Activated CD4-positive, alpha-beta memory T cell treated with anti-CD3 and anti-CD28 coated beads for 36 hours (primary cell): Measurements from ENCODE around the gene NNT. TPM values are rescaled to one million over a fixed set of nuclear protein-coding genes. Genes with fewer than 3 reads are reported as not detected.
"Not testable (repeated sequence)": the region's sequence is repeated elsewhere in the genome, so short reads cannot be mapped to it uniquely, and the experiment has no call there.

Experiments used
- CTCF ChIA-PET: fragments of 350-600 bp; sonication (Branson Sonifier 250); formaldehyde crosslinking; loops from one replicate; lab custom pipeline; 2021; ENCODE audit warnings: antibody characterized with exemption, inconsistent platforms; lab: Charles Lee
- POLR2A ChIA-PET: fragments of 350-600 bp; sonication (Branson Sonifier 250); formaldehyde crosslinking; loops from one replicate; lab custom pipeline; 2021; ENCODE audit warnings: antibody characterized with exemption; lab: Charles Lee
- DNase-seq: peaks from one replicate; pipeline ENCODE4 v3.0.0-alpha.2; 2020
- H3K27ac Mint-ChIP-seq: one replicate; pipeline ENCODE4 v1.8.0; 2021; ENCODE audit warnings: mixed read lengths
- H3K27me3 Mint-ChIP-seq: one replicate; pipeline ENCODE4 v1.8.0; 2021; ENCODE audit warnings: mixed read lengths
- H3K36me3 Mint-ChIP-seq: one replicate; pipeline ENCODE4 v1.8.0; 2021; ENCODE audit warnings: mixed read lengths
- H3K4me1 Mint-ChIP-seq: one replicate; pipeline ENCODE4 v1.8.0; 2021; ENCODE audit warnings: low read depth, mixed read lengths
- H3K4me3 Mint-ChIP-seq: one replicate; pipeline ENCODE4 v1.8.0; 2021; ENCODE audit warnings: mild to moderate bottlenecking, mixed read lengths
- H3K9me3 Mint-ChIP-seq: one replicate; pipeline ENCODE4 v1.8.0; 2021; ENCODE audit warnings: mixed read lengths
- intact Hi-C: fragments of 100-400 bp; cut with micrococcal nuclease; formaldehyde crosslinking; loops from one replicate; pipeline ENCODE4 v1.15.1; 2023
- total RNA-seq, 2 experiments: library from RNA; stranded (reverse); gene quantifications; one replicate each; pipeline ENCODE4 v1.2.3, GENCODE V29; 2021

The NNT gene
- total RNA-seq, 2 experiments from 2014 or later, result 96.6 to 99.9 TPM

DNA sequence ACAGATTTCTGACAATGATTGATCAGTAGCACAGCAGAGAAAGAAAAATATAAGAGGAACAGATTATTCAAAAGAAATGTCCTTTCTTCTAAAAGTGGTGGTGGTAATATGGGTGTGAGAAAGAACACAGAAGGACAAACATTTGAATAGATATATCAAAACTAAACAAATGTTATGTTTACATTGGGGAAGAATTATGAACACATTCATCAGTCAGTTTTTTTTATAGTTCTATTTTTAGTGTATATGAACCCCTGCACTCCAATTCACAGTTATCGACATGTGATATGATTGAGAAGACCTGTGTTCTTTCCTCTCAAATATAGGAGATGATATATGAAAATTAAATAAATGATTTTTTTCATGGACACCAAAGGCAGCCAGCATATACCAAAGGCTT lies 128.6 kb downstream of the NNT start:
- CTCF ChIA-PET, result interaction anchor here (1.4 kb wide), 1 partner anchor 100 kb away, joined by 3 read pairs; no protein-coding TSS in a partner anchor
- H3K27me3 Mint-ChIP-seq, result peaks cover 3% of the 10 kb centered on the region
- H3K4me1 Mint-ChIP-seq, result no peaks in the 10 kb centered on the region
- H3K9me3 Mint-ChIP-seq, result no peaks in the 10 kb centered on the region
- POLR2A ChIA-PET, result no interaction called here
- no peak overlapping the region for H3K27ac Mint-ChIP-seq
- no peak overlapping the region for H3K4me3 Mint-ChIP-seq
- no peaks in the 10 kb centered on the region for H3K36me3 Mint-ChIP-seq
- intact Hi-C loops, result no loop called here
- no peak for DNase-seq

GRCh38 chr5:43745923-43746548 lies 143.1 kb downstream of the NNT start:
- H3K9me3 Mint-ChIP-seq, POLR2A ChIA-PET, H3K27ac Mint-ChIP-seq, H3K4me1 Mint-ChIP-seq, CTCF ChIA-PET, intact Hi-C loops, DNase-seq, H3K4me3 Mint-ChIP-seq, H3K36me3 Mint-ChIP-seq, H3K27me3 Mint-ChIP-seq: not testable (repeated sequence)

- no peak for DNase-seq
- ChIA-PET POLR2A (no interaction called here), CTCF (no interaction called here)
- intact Hi-C loops, result no loop called here
- Mint-ChIP-seq H3K4me3 (no peak overlapping the region), H3K9me3 (peaks cover 8% of the 10 kb centered on the region), H3K27me3 (peaks cover 1% of the 10 kb centered on the region), H3K27ac (no peak overlapping the region), H3K4me1 (no peaks in the 10 kb centered on the region), H3K36me3 (no peaks in the 10 kb centered on the region)
These were observed 147.8 kb downstream of the NNT start for GRCh38 chr5:43750809-43751208.

GRCh38 chr5:43753069-43753468 lies 150.1 kb downstream of the NNT start:
- Mint-ChIP-seq H3K27ac (no peak overlapping the region), H3K36me3 (no peaks in the 10 kb centered on the region), H3K27me3 (no peaks in the 10 kb centered on the region), H3K4me1 (no peaks in the 10 kb centered on the region), H3K9me3 (peaks cover 10% of the 10 kb centered on the region), H3K4me3 (no peak overlapping the region)
- POLR2A ChIA-PET, result no interaction called here
- intact Hi-C loops, result no loop called here
- CTCF ChIA-PET, result no interaction called here
- DNase-seq, result no peak

Other genes starting within 250 kb of the NNT start
- gene CCL28, start 190.8 kb upstream of the NNT start, total RNA-seq, result 1 to 10 TPM; 7.6 to 8.8 TPM
- 10 to 100 TPM; 17.6 to 19.7 TPM for gene TMEM267, start 119.3 kb upstream of the NNT start, total RNA-seq
- gene C5orf34, start 88.0 kb upstream of the NNT start, total RNA-seq, result 10 to 100 TPM; 11.8 to 13.1 TPM
- gene PAIP1, start 46.1 kb upstream of the NNT start, total RNA-seq, result 10 to 100 TPM; 49.2 to 50.5 TPM